Left cardiac atrium (tissue), 4 donors: ENCODE results near the gene CYB561A3. TPM values are rescaled to one million over a fixed set of nuclear protein-coding genes. Genes with fewer than 3 reads are reported as not detected.
"Not testable (repeated sequence)": the region's sequence is repeated elsewhere in the genome, so short reads cannot be mapped to it uniquely, and the experiment has no call there.

Experiments used
- ATAC-seq, 2 donors: fragments of 200-7000 bp; cut with Tn5 transposase; one replicate each; pipeline ENCODE4 v1.9.1; 2020; ENCODE audit warnings: mild to moderate bottlenecking in 2 of 2, moderate library complexity in 2 of 2
- DNase-seq: peaks from one replicate; pipeline ENCODE4 v3.0.0-alpha.2; 2020
- intact Hi-C, 2 donors: fragments of 100-400 bp; cut with DNase I; formaldehyde crosslinking; loops; one replicate each; pipeline versions ENCODE4 v1.14.1 to v1.15.1; 2022 to 2023
- long read RNA-seq: library from polyadenylated mRNA; unstranded; transcript quantifications from one replicate; pipeline ENCODE4 v2.0.0, GENCODE V29; 2021
- total RNA-seq, 2 donors: library from RNA; stranded (reverse); fragmentation: NEBNext Ultra II Directional; extraction: Animal tissue kit (Norgen Biotek cat#: 25700); gene quantifications; one replicate each; pipeline ENCODE4 v1.2.1, GENCODE V29; 2021
- donor health status: DM: no; HTN: yes; CAD: no.
- donor health status: DM: no; HTN: yes; CAD: no; lungs with severe emphysema.
- donor health status: DM: yes; HTN: yes; CAD: no.
- donor health status: Dilated cardiomyopathy.

Gene CYB561A3, protein sequence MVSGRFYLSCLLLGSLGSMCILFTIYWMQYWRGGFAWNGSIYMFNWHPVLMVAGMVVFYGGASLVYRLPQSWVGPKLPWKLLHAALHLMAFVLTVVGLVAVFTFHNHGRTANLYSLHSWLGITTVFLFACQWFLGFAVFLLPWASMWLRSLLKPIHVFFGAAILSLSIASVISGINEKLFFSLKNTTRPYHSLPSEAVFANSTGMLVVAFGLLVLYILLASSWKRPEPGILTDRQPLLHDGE
- 10 to 100 TPM; 15.7 to 17.0 TPM for total RNA-seq
- long read RNA-seq, transcript CYB561A3-201 (7 exons, 3,061 nt): major isoform, 41 of 56 reads
- long read RNA-seq, partial matches to known transcripts: 1 of 56 reads
- long read RNA-seq, other reads (novel, unspliced or antisense): 12 of 56 reads

DNA sequence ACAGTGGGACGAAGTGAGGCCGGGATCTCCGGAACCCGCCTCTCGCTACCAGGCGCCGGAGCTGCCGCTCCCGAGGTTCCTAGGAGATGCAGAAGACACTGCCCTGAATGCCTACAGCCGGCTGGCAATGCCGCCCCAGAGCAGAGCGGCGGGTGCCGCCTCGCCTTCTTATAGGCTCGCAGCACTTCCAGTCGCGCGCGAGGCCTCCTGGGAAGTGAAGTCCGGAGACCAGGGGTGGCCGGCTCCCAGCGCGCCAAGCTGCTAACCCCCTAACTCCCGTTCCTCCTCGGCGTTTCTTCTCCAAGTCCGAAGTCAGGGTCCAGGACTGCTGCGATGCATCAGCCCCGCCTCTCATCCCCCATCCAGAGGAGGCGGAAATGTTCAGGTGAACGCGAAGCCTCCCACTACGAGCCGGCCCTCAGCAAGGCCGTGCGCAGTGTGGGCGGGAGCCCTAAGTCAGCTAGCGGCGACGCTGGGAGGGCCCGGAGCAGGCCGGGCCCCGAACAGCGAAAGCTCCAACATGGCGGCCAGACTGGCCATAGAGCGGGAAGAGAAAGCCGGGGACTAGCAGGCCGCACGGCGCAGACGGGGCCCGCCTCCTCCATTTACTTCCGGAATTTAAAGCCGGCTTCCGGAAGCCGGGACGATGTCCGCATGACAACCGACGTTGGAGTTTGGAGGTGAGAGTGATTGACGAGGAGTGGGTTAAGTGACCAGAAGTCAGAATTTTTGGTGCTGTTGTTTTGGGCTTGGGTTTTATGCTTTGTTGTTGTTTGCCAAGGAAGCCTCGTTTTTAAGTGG is at the start of gene CYB561A3, which contains the start of gene TMEM138:
CYB561A3 (minus strand) TSS at position 142 of the 801 bp plus-strand sequence. CDS start 5,169 bp downstream, outside the sequence.
TMEM138 (plus strand) TSS at position 634 of the 801 bp plus-strand sequence. CDS start 2,017 bp downstream, outside the sequence.
- intact Hi-C loops: no loop called here
- ATAC-seq (peak; percentile 97 to 98), DNase-seq (peak; percentile 94)

DNA sequence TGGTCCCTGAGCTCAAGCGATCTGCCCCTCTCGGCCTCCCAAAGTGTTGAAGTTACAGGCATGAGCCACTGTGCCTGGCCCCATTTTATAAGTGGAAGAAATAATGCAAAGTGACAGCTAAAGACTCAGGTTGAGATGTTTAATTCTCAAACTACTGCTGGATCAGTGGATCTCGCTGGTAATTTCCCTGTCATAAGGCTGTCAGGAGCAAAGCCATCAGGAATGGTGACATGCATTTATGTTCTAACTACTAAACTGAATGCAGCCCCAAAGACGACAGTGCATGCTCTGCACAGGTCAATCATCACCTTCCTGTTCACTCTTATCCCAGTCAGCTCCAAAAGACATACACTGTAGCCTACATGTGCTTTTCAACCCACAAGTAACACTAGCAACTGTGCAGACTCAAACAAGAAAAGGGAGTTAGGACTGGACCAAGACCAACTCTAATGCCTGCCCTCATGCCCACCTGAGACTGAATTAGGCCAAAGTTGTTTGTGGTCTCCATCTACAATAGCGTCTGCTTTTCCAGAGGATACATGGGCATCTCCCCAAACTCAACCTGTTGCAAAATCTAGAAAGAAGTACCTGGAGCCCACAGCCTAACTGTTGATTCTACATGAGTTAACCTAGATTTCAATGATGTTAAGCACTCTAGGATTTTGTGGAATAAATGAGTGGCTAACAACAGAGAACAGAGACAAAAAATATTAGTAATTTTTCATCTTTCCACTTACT is 45.5 kb upstream of the CYB561A3 start:
- intact Hi-C loops: no loop called here

DNA sequence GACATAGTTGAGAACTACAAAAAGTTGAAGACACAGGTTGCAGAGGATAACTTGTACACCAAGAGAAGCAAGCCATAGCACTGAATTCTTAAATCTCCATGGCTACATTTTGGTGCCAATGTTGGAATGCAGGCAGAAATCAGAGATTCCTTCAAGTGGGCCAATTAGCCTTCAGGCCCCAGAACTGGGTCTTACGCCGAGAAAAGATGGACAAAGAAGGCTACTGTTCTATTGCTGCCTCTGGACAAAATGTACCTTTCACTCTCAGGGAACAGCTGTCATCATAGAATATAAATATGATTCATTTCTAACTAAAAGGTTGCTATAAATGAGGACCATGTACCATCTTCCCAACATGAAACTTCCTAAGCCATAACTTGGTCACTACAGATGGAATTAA is 44.4 kb upstream of the CYB561A3 start:
- intact Hi-C loops: no loop called here
- ATAC-seq: no peak

More for the DNA sequence above, 45.5 kb upstream of the CYB561A3 start:
- DNase-seq: no peak
- ATAC-seq: no peak

DNA sequence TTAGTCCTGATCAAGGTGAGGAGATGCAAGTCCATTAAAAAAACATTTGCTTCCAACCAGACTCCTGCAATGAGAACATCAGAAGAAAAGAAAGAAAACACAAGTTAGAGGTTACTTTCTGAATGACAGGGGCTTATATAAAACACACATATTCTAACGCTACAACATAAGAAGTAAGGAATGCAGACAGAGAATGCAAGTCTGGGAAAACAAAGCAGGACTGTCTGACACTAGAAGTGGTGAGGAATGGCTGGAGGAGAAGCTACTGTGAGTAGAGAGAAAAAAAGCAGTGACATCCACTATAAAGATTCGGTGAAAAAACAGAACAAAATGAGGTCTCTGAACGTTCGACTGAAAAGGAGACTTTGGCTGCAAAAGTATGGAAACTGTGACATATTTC is 43.0 kb upstream of the CYB561A3 start:
- intact Hi-C loops: no loop called here
- ATAC-seq (no peak), DNase-seq (no peak)

More for the DNA sequence above, 44.4 kb upstream of the CYB561A3 start:
- DNase-seq: no peak

DNA sequence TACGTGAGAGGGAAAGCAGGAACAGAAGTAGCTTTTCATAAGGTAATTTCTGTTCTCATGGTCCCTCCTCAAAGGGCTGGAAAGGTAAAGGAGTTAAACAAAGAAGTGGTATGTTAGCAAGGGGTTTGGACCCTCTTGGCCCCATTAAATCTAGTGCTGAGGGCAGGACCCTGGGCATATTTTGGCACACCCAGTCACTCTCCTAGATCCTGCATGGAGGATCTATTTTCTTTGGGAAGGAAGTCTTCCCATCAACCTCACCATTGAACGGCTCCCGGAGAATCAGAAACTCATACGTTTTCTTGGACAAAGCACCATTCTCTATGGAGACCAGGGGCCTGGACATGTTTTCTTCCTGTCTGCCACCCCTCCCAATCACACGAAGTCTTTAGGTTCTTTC is 42.4 kb upstream of the CYB561A3 start:
- intact Hi-C loops: no loop called here

DNA sequence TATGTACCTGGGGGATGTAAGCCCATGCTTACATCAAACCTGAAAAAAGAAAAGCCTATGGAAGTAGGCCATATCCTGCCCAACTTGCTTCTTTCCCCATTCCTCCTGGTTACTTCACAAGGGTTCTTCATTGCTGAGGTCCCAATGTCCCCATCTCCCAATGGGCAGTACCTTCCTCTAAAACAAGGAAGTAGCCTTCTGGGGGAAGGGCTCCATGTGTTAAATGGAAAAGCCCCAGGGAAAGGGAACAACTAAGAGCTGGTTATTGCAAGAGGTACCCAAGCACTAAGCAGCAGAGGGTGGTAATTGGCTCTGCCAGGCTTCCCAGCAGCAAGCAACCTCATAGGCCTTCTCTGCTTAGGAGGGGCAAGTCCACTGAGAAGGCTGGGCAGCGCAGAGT is 42.0 kb upstream of the CYB561A3 start:
- ATAC-seq: no peak
- DNase-seq: no peak
- intact Hi-C loops: no loop called here

More for the DNA sequence above, 42.4 kb upstream of the CYB561A3 start:
- DNase-seq (no peak), ATAC-seq (no peak)

DNA sequence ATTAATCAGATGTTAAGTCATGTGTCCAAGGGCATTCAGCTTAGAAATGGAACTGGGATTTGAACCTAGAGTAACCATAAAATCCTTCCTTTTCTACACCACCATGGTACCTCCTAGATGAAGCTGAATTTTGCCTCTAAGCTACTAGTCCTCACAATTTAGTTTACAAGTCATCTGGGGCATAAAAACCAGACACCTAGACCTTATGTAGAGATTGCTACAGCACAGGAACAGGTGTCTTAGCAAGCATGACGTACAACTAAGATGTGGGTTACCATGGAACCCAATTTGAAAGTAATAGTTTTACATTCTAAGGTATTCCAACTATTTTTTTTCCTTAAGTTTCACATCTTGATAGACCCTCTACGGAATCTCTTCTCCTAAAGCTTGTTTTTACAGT is 39.9 kb upstream of the CYB561A3 start:
- ATAC-seq: no peak
- no peak for DNase-seq
- intact Hi-C loops: no loop called here

DNA sequence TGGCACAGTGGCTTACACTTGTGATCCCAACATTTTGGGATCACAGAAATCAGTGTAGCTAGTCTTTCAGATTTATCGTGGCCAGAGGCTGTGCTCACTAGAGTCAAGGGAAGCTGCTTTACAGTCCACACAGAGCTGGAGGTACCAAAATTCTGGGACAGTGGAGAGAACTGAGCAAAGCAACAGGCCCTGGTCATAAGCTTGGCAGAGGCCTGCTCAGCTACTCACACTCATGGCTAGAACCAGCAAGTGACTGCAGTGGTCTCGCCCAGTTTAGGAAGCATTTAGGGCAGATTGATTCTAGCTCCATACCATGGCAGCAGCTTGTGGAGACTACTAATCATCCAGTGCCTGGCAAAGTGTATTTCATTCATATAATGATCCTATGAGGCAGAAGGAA is 39.5 kb upstream of the CYB561A3 start:
- DNase-seq: no peak
- intact Hi-C loops: no loop called here
- ATAC-seq: peak in 1 of 2 donors; percentile 20

DNA sequence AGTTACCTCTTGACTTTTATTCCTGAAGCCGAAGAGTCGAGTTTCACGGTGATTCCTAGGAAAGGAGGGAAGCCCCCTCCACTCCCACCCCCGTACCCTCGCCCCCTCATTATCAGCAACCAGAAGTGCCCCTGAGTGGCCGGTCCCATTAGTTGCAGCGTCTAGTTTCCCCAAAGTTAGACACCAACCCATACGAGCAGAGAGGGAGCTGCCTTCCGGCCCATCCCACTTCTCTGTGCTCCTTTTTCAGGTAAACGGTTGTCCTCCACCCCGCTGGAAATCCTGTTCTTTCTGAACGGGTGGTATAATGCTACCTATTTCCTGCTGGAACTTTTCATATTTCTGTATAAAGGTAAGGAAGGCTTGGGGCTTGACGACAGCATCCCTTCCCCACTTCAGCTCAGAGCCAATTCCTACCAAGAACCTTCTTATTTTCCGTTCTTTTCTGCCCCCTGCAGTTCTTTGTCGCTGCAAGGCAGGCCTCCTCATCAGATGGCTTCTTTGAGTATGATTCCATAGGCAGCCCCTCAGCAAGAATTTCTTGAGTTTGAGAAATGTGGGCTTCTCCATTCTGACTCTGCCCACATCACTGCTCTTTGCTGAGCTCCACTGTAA is 31.4 kb upstream of the CYB561A3 start:
- ATAC-seq: peak in 1 of 2 donors; percentile 21
- intact Hi-C loops: no loop called here
- DNase-seq: no peak

DNA sequence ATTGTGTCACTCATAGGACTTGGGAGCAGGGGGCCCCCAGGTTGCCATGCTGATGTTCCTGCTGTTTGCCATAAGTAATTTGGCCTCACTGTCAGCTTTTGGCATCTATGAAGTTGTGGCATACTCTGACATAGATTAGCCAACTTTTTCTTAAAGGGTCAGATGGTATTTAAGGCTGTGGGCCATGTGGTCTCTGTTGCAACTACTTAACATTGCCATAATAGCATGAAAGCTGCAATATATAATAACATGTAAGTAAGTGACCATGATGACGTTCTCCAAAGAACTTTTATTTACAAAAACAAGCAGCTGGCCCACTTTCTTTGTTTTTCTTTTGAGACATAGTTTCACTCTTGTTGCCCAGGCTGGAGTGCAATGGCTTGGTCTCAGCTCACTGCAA is 28.5 kb upstream of the CYB561A3 start:
- no peak for DNase-seq
- no peak for ATAC-seq
- intact Hi-C loops: no loop called here

DNA sequence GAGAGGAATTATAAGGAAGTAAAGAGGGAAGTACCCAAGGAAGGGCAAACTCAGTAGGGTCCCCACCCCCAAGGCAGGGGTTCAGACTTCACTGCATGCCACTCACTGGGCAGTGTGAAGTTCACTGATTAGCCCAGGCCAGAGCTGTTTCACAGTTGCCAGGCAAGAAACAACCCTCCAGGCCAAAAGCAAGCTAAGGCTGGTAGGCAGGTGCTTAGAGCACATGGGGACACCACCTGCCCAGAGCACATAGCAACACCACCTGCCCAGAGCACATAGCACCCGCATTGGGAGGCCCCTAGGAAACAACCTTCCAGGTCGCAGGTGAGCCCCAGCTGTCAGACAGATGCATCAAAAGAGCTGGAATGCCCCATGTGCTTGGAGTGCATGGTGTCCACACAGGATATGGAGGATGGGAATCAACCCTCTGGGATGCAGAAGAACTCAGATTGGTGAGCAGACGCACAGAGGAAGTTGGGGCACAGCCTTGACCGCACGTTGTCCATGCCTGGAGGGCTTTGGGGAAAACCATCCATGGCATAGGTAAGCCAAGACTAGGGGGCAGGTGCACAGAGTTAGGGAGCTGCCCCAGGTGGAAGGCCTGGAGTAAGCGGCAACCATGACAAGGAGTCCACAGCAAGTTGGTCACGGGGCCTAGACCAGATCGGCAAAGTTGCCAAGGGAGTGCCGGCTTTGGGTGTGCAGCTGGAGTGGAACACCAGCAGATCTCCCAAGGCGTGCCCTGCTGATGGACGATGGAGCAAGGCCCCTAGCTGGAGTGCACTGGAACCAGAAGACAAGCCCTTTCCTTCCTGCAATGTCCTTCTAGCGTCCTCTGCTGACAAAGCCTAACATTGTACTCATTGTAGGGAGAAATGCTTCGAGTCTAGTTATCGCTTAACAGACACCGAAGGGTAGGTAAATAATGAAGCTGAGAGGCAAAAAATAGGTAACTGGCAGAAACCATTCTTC is 22.9 kb upstream of the CYB561A3 start:
- DNase-seq: no peak
- intact Hi-C loops: loop anchor here (1.0 to 5.0 kb wide), 3 partner anchors 47 to 127 kb away; no protein-coding TSS in a partner anchor
- ATAC-seq: peak in 1 of 2 donors; percentile 13

DNA sequence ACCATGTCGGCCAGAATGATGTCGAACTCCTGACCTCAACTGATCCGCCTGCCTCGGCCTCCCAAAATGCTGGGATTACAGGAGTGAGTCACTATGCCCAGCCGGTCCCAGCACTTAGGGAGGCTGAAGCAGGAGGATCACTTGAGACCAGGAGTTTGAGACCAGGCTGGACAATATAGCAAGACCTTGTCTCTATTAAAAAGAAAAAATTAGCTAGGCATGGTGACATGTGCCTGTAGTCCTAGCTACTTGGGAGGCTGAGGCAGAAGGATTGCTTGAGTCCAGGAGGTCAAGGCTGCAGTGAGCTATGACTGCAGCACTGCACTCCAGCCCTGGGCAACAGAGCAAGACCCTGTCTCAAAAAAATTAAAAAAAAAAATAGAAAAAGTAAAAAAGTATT is 22.2 kb upstream of the CYB561A3 start:
- intact Hi-C loops, DNase-seq, ATAC-seq: not testable (repeated sequence)

DNA sequence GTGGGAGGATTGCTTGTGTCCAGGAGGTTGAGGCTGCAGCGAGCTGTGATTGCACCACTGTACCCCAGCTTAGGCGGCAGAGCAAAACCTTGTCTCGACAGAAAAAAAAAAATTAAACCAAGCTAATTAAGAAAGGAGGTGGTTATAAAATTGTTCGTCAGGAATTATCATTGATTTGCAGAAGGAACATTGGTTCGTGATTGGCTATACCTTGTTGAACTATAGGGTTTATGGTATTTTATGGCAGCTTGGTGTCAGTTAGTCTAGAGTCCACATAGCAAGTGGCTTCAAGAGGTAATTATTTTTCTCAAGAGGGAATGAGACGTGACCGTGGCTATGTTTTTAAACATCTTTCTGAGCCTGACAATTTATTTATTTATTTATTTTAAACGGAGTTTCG is 19.2 kb upstream of the CYB561A3 start:
- no peak for ATAC-seq
- intact Hi-C loops: no loop called here
- no peak for DNase-seq

DNA sequence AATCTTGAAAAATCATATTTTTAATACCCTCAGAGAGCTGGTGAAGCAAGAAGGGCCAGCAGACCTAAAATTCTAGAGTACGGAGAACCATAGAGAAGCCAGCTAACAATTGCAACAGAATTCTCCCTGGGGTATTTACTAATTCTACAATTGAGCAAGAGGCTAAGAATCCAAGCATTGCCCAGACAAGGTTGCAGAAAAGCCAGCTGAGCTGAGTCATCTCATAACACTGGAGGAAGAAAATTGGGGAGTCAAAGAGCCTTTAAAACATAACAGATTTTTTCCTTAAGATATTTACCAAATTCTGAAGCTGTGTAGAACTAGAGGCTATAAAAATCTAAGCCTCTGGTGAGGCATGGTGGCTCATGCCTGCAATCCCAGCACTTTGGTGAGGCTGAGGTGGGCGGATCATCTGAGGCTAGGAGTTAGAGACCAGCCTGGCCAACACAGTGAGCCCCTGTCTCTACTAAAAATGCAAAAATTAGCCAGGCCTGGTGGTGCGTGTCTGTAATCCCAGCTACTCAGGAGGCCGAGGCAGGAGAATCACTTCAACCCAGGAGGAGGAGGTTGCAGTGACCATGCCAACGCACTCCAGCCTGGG is 17.1 kb upstream of the CYB561A3 start:
- DNase-seq (peak; percentile 43), ATAC-seq (peak; percentile 96)
- intact Hi-C loops: no loop called here

DNA sequence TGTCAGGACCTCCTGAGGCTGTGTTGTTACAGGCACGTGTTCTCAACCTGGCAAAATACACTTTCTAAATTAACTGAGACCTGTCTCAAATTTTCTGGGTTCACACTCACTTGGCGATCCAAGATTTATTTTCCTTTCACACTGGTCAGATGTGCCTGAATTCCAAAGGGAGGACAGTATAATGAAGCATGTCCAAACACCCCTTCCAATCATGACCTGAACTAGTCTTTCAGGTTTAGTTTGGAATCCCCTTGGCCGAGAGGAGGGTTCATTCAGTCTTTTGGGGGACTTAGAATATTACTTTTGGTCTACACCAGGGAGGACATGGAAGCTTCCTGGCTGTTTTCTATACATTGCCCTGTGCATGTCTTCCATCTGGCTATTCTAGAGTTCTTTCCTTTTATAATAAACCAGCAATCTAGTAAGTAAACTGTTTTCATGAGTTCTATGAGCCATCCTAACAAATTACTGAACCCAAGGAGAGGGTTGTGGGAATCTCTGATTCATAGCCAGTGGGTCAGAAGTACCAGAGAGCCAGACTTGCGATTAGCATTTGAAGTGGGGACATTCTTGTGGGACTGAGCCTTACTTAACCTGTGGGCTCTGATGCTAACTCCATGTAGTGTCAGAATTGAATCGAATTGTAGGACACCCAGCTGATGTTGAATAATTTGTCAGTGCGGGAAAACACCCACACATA is 15.9 kb upstream of the CYB561A3 start:
- intact Hi-C loops: no loop called here
- DNase-seq (no peak), ATAC-seq (no peak)

DNA sequence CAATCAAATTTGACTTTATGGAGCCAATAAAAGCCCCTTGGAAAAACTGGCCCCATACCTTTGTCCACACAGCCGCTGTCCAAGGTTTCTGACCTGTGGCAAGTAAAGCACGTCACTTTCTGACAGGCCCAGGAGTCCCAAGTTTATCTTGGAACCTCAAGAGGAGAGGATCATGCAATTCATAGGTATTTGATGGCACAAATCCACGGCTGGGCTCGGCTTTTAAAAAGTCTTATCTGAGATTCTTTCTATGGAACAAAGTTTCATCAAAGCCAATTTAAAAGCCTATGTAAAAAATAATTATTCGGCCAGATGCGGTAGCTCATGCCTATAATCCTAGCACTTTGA is 14.1 kb upstream of the CYB561A3 start:
- DNase-seq (no peak), ATAC-seq (no peak)
- intact Hi-C loops: no loop called here
